Glutamatergic neuron (in vitro differentiated cells): ENCODE results near the gene CRYBG1. TPM values are rescaled to one million over a fixed set of nuclear protein-coding genes. Genes with fewer than 3 reads are reported as not detected.

Experiments used
- DNase-seq: peaks from one replicate; pipeline ENCODE4 v3.0.0; 2022
- H3K27ac Mint-ChIP-seq: one replicate; pipeline ENCODE4 v1.8.0; 2020; ENCODE audit warnings: mild to moderate bottlenecking, mixed read lengths, inconsistent platforms; ENCODE audit not compliant: unreplicated experiment
- H3K27me3 Mint-ChIP-seq: one replicate; pipeline ENCODE4 v1.8.0; 2020; ENCODE audit warnings: mild to moderate bottlenecking, moderate library complexity, mixed read lengths, inconsistent platforms; ENCODE audit not compliant: unreplicated experiment
- H3K36me3 Mint-ChIP-seq: one replicate; pipeline ENCODE4 v1.8.0; 2020; ENCODE audit warnings: mild to moderate bottlenecking, mixed read lengths, inconsistent platforms; ENCODE audit not compliant: unreplicated experiment
- H3K4me1 Mint-ChIP-seq: one replicate; pipeline ENCODE4 v1.8.0; 2020; ENCODE audit warnings: mild to moderate bottlenecking, low read depth, mixed read lengths, inconsistent platforms; ENCODE audit not compliant: unreplicated experiment
- H3K4me3 Mint-ChIP-seq: one replicate; pipeline ENCODE4 v1.8.0; 2020; ENCODE audit warnings: mild to moderate bottlenecking, mixed read lengths, inconsistent platforms; ENCODE audit not compliant: unreplicated experiment
- H3K9me3 Mint-ChIP-seq: one replicate; pipeline ENCODE4 v1.8.0; 2020; ENCODE audit warnings: mild to moderate bottlenecking, moderate library complexity, mixed read lengths, inconsistent platforms; ENCODE audit not compliant: unreplicated experiment
- CTCF ChIP-seq: fragments of 200-600 bp; sonication (generic); IDR thresholded peaks from one replicate; pipeline ENCODE4 v1.5.0; 2021; ENCODE audit not compliant: partially characterized antibody, unreplicated experiment
- total RNA-seq: library from RNA; stranded (reverse); fragmentation: NEBNext Ultra II Directional; extraction: Animal tissue kit (Norgen Biotek cat#: 25700); gene quantifications from one replicate; pipeline ENCODE4 v1.2.1, GENCODE V29; 2021; ENCODE audit not compliant: unreplicated experiment

Gene CRYBG1
- total RNA-seq, 1 donor from 2014 or later: 0.15 TPM

- no peak for TF ChIP-seq CTCF
- no peaks in the 10 kb centered on the region for H3K4me1 Mint-ChIP-seq
- no peak overlapping the region for H3K27ac Mint-ChIP-seq
- no peak overlapping the region for H3K4me3 Mint-ChIP-seq
- H3K9me3 Mint-ChIP-seq: no peaks in the 10 kb centered on the region
- no peaks in the 10 kb centered on the region for H3K27me3 Mint-ChIP-seq
- DNase-seq: no peak
- no peaks in the 10 kb centered on the region for H3K36me3 Mint-ChIP-seq
Observed at GRCh38 chr6:106525882-106526275, 165.4 kb downstream of the CRYBG1 start.

- no peak for DNase-seq
- H3K27ac Mint-ChIP-seq: no peak overlapping the region
- no peaks in the 10 kb centered on the region for H3K27me3 Mint-ChIP-seq
- H3K4me3 Mint-ChIP-seq: no peak overlapping the region
- no peaks in the 10 kb centered on the region for H3K9me3 Mint-ChIP-seq
- TF ChIP-seq CTCF: no peak
- H3K36me3 Mint-ChIP-seq: no peaks in the 10 kb centered on the region
- H3K4me1 Mint-ChIP-seq: no peaks in the 10 kb centered on the region
Observed at GRCh38 chr6:106527117-106527516, 166.6 kb downstream of the CRYBG1 start.

GRCh38 chr6:106527979-106528378 is 167.5 kb downstream of the CRYBG1 start:
- Mint-ChIP-seq H3K4me3 (no peak overlapping the region), H3K36me3 (no peaks in the 10 kb centered on the region), H3K9me3 (no peaks in the 10 kb centered on the region), H3K27me3 (no peaks in the 10 kb centered on the region), H3K4me1 (no peaks in the 10 kb centered on the region), H3K27ac (no peak overlapping the region)
- no peak for DNase-seq
- TF ChIP-seq CTCF: no peak

- Mint-ChIP-seq H3K27me3 (no peaks in the 10 kb centered on the region), H3K9me3 (no peaks in the 10 kb centered on the region), H3K36me3 (no peaks in the 10 kb centered on the region), H3K4me3 (no peak overlapping the region), H3K27ac (no peak overlapping the region), H3K4me1 (no peaks in the 10 kb centered on the region)
- no peak for DNase-seq
- no peak for TF ChIP-seq CTCF
Observed at GRCh38 chr6:106528521-106528920, 168.0 kb downstream of the CRYBG1 start.

- Mint-ChIP-seq H3K4me3 (no peak overlapping the region), H3K9me3 (no peaks in the 10 kb centered on the region), H3K4me1 (no peaks in the 10 kb centered on the region), H3K36me3 (no peaks in the 10 kb centered on the region), H3K27ac (no peak overlapping the region), H3K27me3 (no peaks in the 10 kb centered on the region)
- DNase-seq: no peak
- TF ChIP-seq CTCF: no peak
Observed at GRCh38 chr6:106529438-106529837, 168.9 kb downstream of the CRYBG1 start.
